AG09319 (cell line): ENCODE results near the gene PRDM1.
"Not testable (repeated sequence)": the region's sequence is repeated elsewhere in the genome, so short reads cannot be mapped to it uniquely, and the experiment has no call there.

Source experiments
- DNase-seq: peaks from one replicate; pipeline ENCODE4 v3.0.0-alpha.2; 2010; ENCODE audit warnings: low read depth; ENCODE audit errors: extremely low read depth
- CTCF ChIP-seq: IDR thresholded peaks from 2 replicates; pipeline ENCODE4 v1.5.1; 2011; ENCODE audit warnings: low read depth, mild to moderate bottlenecking, inconsistent platforms, low read length, moderate library complexity

PRDM1 gene

GRCh38 chr6:106149472-106150069, 63.4 kb downstream of the PRDM1 start:
- no peak for TF ChIP-seq CTCF

DNA sequence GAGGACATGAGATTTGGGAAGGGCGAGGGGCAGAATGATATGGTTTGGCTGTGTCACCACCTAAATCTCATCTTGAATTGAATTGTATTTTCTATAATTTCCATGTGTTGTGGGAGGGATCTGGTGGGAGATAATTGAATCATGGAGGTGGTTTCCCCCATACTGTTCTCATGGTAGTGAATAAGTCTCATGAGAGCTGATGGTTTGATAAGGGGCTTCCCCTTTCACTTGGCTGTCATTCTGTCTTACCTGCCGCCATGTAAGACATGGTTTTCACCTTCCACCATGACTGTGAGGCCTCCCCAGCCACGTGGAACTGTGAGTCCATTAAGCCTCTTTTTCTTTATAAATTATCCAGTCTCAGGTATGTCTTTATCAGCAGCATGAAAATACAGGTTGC, 66.3 kb downstream of the PRDM1 start:
- not testable (repeated sequence) for DNase-seq

More at GRCh38 chr6:106149472-106150069, 63.4 kb downstream of the PRDM1 start:
- DNase-seq: no peak

GRCh38 chr6:106152952-106153351, 66.8 kb downstream of the PRDM1 start:
- no peak for DNase-seq
- no peak for TF ChIP-seq CTCF

GRCh38 chr6:106154326-106154725, 68.2 kb downstream of the PRDM1 start:
- TF ChIP-seq CTCF: no peak
- no peak for DNase-seq

- TF ChIP-seq CTCF: no peak
- no peak for DNase-seq
These were observed 69.2 kb downstream of the PRDM1 start for GRCh38 chr6:106155219-106155830.

- no peak for DNase-seq
- TF ChIP-seq CTCF: no peak
These were observed 70.3 kb downstream of the PRDM1 start for GRCh38 chr6:106156413-106156812.

GRCh38 chr6:106156863-106157262, 70.7 kb downstream of the PRDM1 start:
- no peak for TF ChIP-seq CTCF
- no peak for DNase-seq

- no peak for TF ChIP-seq CTCF
- no peak for DNase-seq
These were observed 72.7 kb downstream of the PRDM1 start for GRCh38 chr6:106158816-106159215.
